Left lobe of liver (tissue), 2 donors: ENCODE results near the gene EPHB2. TPM values are rescaled to one million over a fixed set of nuclear protein-coding genes. Genes with fewer than 3 reads are reported as not detected.

Experiments
- ATAC-seq: fragments of 200-7000 bp; cut with Tn5 transposase; one replicate; pipeline ENCODE4 v1.9.1; 2020; ENCODE audit warnings: mild to moderate bottlenecking, moderate library complexity
- DNase-seq: peaks from one replicate; pipeline ENCODE4 v3.0.0-alpha.2; 2020; ENCODE audit warnings: low spot score
- total RNA-seq: library from RNA; stranded (reverse); gene quantifications from one replicate; pipeline ENCODE4 v1.2.1, GENCODE V29; 2021
- donor health status: DM: no; HTN: no; CAD: no; lungs with moderate emphysema.
- donor health status: DM: no; HTN: yes; CAD: no.

Gene EPHB2
- total RNA-seq, 1 donor from 2014 or later, result 0.38 TPM

GRCh38 chr1:22875841-22876240, 165.2 kb downstream of the EPHB2 start:
- no peak for ATAC-seq

GRCh38 chr1:22876359-22877111, 165.9 kb downstream of the EPHB2 start:
- ATAC-seq, result no peak
- no peak for DNase-seq

More at GRCh38 chr1:22875841-22876240, 165.2 kb downstream of the EPHB2 start:
- DNase-seq, result no peak

- ATAC-seq (no peak), DNase-seq (no peak)
Observed at GRCh38 chr1:22877112-22877915, 166.7 kb downstream of the EPHB2 start.

GRCh38 chr1:22877980-22878379, 167.3 kb downstream of the EPHB2 start:
- DNase-seq (no peak), ATAC-seq (no peak)

- ATAC-seq (no peak), DNase-seq (no peak)
Observed at GRCh38 chr1:22878626-22879025, 168.0 kb downstream of the EPHB2 start.

- DNase-seq (no peak), ATAC-seq (no peak)
Observed at GRCh38 chr1:22879445-22879844, 168.8 kb downstream of the EPHB2 start.

- no peak for ATAC-seq
- no peak for DNase-seq
Observed at GRCh38 chr1:22880174-22880601, 169.5 kb downstream of the EPHB2 start.

- no peak for ATAC-seq
- DNase-seq, result no peak
Observed at GRCh38 chr1:22883406-22883805, 172.8 kb downstream of the EPHB2 start.

- no peak for DNase-seq
- ATAC-seq, result no peak
Observed at GRCh38 chr1:22884806-22885530, 174.3 kb downstream of the EPHB2 start.

- ATAC-seq, result no peak
- no peak for DNase-seq
Observed at GRCh38 chr1:22886211-22886610, 175.6 kb downstream of the EPHB2 start.

GRCh38 chr1:22887491-22887890, 176.9 kb downstream of the EPHB2 start:
- DNase-seq (no peak), ATAC-seq (no peak)

- no peak for ATAC-seq
- DNase-seq, result no peak
Observed at GRCh38 chr1:22888320-22889075, 177.9 kb downstream of the EPHB2 start.

GRCh38 chr1:22889213-22889827, 178.7 kb downstream of the EPHB2 start:
- peak; percentile 85 for ATAC-seq
- no peak for DNase-seq

GRCh38 chr1:22892789-22893188, 182.2 kb downstream of the EPHB2 start:
- no peak for ATAC-seq

GRCh38 chr1:22893292-22893691, 182.7 kb downstream of the EPHB2 start:
- DNase-seq (no peak), ATAC-seq (no peak)

More at GRCh38 chr1:22892789-22893188, 182.2 kb downstream of the EPHB2 start:
- DNase-seq, result no peak

- DNase-seq, result no peak
Observed at GRCh38 chr1:22895357-22895756, 184.7 kb downstream of the EPHB2 start.

GRCh38 chr1:22896184-22896583, 185.5 kb downstream of the EPHB2 start:
- ATAC-seq, result no peak

More at GRCh38 chr1:22895357-22895756, 184.7 kb downstream of the EPHB2 start:
- ATAC-seq, result no peak

GRCh38 chr1:22900451-22900850, 189.8 kb downstream of the EPHB2 start:
- no peak for DNase-seq

More at GRCh38 chr1:22896184-22896583, 185.5 kb downstream of the EPHB2 start:
- DNase-seq, result no peak

GRCh38 chr1:22903113-22903512, 192.5 kb downstream of the EPHB2 start:
- DNase-seq (no peak), ATAC-seq (no peak)

More at GRCh38 chr1:22900451-22900850, 189.8 kb downstream of the EPHB2 start:
- ATAC-seq, result no peak

- no peak for DNase-seq
- no peak for ATAC-seq
Observed at GRCh38 chr1:22906968-22907367, 196.3 kb downstream of the EPHB2 start.
